Small intestine (tissue), 7 donors: ENCODE data around the gene CLCN2. TPM values are rescaled to one million over a fixed set of nuclear protein-coding genes. Genes with fewer than 3 reads are reported as not detected.

ENCODE experiments used
- DNase-seq, 2 donors: peaks; one replicate each; pipeline versions ENCODE4 v3.0.0 to v3.0.0-alpha.2; 2013
- FAIRE-seq: peaks from 2 replicates; lab custom pipeline; 2012; peaks lifted over from hg19 to GRCh38; lab: Jason Lieb, UNC
- H3K27ac ChIP-seq, 3 donors: one replicate each; pipeline ENCODE4 v1.5.1; 2013; ENCODE audit warnings: low read length in 2 of 3, mild to moderate bottlenecking in 2 of 3, control low read depth in 1 of 3, inconsistent platforms in 1 of 3, low read depth in 1 of 3, moderate library complexity in 1 of 3
- H3K27me3 ChIP-seq, 3 donors: one replicate each; pipeline ENCODE4 v1.6.1; 2013; ENCODE audit warnings: low read length in 3 of 3, inconsistent platforms in 1 of 3; ENCODE audit not compliant: control insufficient read depth in 3 of 3, insufficient read depth in 3 of 3
- H3K36me3 ChIP-seq, 3 donors: one replicate each; pipeline ENCODE4 v1.6.1; 2013; ENCODE audit warnings: low read length in 3 of 3, inconsistent platforms in 1 of 3, low read depth in 1 of 3, mild to moderate bottlenecking in 1 of 3, moderate library complexity in 1 of 3; ENCODE audit not compliant: control insufficient read depth in 3 of 3, insufficient read depth in 2 of 3
- H3K4me1 ChIP-seq, 3 donors: one replicate each; pipeline ENCODE4 v1.6.1; 2013; ENCODE audit warnings: low read length in 2 of 3, inconsistent platforms in 1 of 3, low read depth in 1 of 3, mild to moderate bottlenecking in 1 of 3, moderate library complexity in 1 of 3; ENCODE audit not compliant: control insufficient read depth in 3 of 3, insufficient read depth in 2 of 3
- H3K4me3 ChIP-seq, 3 donors: one replicate each; pipeline ENCODE4 v1.5.1; 2013; ENCODE audit warnings: low read length in 3 of 3, control low read depth in 1 of 3, inconsistent platforms in 1 of 3, low read depth in 1 of 3, mild to moderate bottlenecking in 1 of 3, moderate library complexity in 1 of 3
- H3K9me3 ChIP-seq, 2 donors: one replicate each; pipeline ENCODE4 v1.6.1; 2013; ENCODE audit warnings: low read depth in 1 of 2, low read length in 1 of 2; ENCODE audit not compliant: control insufficient read depth in 2 of 2, insufficient read depth in 1 of 2
- WGBS, 3 donors: extraction: QIAGEN DNeasy Blood & Tissue Kit; methylation state at CpG; one replicate each; pipeline ENCODE4 v1.1.7; 2013; 5-methylcytosine and 5-hydroxymethylcytosine counted together
- polyA plus RNA-seq, 4 donors: library from polyadenylated mRNA; stranded (reverse) in 3 of 4; unstranded in 1 of 4; fragments of 200-250 nt in 3 of 4; fragments of 120-200 nt in 1 of 4; gene quantifications; one replicate each; pipeline versions ENCODE4 v1.2.1 to v1.2.3, GENCODE V29; 2013
- donor health status: healthy with polysubstance abuse.
- donor health status: control.
- donor health status: control.
- donor health status: Bipolar disorder and iron deficiency.
- donor health status: healthy.

The CLCN2 gene
- polyA plus RNA-seq, 4 donors: 10.0 to 30.9 (median 15.3) TPM

DNA sequence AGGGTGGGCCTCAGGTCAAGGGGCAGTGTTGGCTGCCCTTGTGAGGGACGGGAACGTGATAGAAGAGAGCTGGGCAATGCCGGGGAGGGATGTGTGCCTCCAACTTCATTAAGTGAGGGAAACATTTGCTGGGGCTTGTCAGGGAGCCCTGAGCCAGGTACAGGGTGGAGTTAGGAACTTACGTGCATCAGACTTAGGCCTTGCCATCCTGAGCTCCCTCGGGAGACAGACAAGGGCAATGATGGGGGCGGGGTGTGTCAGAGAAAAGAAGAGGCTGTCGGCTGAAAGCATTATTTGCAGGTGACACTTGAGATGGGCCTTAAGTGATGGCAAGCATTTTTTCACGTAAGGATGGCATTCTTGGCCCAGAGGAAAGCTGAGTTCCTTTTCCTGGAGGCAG lies 22.4 kb downstream of the CLCN2 start:
- peak overlapping the region in 2 of 3 donors; percentile 9 to 67 for H3K27ac ChIP-seq
- no peaks in the 10 kb centered on the region for H3K9me3 ChIP-seq
- WGBS, 3 donors: 57 to 63% (median 58%) methylated on average over 8 of the region's 8 CpGs
- DNase-seq (no peak), FAIRE-seq (no peak)
- peak overlapping the region in 1 of 3 donors; percentile 24 for H3K4me3 ChIP-seq
- peaks cover 0 to 29% (median 0%) of the 10 kb centered on the region in 3 donors for H3K4me1 ChIP-seq
- H3K27me3 ChIP-seq: no peaks in the 10 kb centered on the region
- H3K36me3 ChIP-seq: peaks cover 0 to 53% (median 6%) of the 10 kb centered on the region in 3 donors

DNA sequence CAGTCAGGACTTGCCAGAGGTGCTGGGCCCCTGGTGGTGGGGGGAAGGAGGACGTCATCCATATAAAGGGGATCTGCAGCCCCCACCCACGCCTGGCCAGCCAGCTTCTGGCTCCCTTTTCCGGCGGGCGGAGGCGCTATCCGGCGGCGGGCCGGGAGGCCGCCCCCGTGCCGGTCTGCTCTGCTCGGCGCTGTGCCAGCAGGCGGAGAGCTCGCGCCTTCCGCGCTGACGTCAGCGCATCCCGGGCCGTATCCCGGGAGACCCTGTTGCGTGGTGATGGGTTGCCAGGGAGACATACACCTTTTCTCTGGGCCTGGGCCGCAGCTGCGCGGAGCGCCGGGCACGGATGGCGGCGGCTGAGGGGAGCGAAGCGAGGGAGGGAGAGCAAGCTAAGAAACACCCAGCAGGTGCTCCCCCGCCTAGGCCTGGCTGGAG lies 22.9 kb downstream of the CLCN2 start:
- H3K27ac ChIP-seq: peak overlapping the region in 2 of 3 donors; percentile 95 to 97
- H3K27me3 ChIP-seq: no peaks in the 10 kb centered on the region
- FAIRE-seq (no peak), DNase-seq (peak in 1 of 2 donors; percentile 86)
- H3K36me3 ChIP-seq: peaks cover 0 to 55% (median 9%) of the 10 kb centered on the region in 3 donors
- peak overlapping the region in 1 of 3 donors; percentile 24 for H3K4me3 ChIP-seq
- peaks cover 0 to 29% (median 0%) of the 10 kb centered on the region in 3 donors for H3K4me1 ChIP-seq
- 28 to 38% (median 34%) methylated on average over 31 to 37 of the region's 37 CpGs for WGBS, 3 donors
- no peaks in the 10 kb centered on the region for H3K9me3 ChIP-seq

DNA sequence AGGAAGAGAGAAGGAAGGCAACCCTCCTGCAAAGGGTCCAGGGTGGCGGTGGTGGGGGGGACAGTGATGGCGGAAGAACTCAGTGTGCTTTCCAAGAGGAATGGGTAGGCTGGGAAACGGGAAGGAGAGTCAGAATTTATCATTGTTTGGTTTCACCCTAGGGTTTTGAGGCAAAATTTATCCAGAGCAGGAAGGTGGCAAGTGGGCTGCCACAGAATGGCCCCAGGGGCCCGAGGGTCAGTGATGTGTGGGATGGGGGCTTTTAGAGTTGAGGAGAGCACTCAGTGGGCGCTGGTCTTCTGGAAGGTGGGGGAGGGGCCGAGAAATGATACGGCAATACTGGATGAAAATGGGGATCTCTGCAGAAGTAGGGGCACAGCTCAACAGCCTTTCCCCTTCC lies 23.4 kb downstream of the CLCN2 start:
- peaks cover 0 to 29% (median 0%) of the 10 kb centered on the region in 3 donors for H3K4me1 ChIP-seq
- peaks cover 0 to 54% (median 13%) of the 10 kb centered on the region in 3 donors for H3K36me3 ChIP-seq
- FAIRE-seq: no peak
- WGBS, 3 donors: 71 to 79% (median 77%) methylated on average over 7 of the region's 7 CpGs
- no peaks in the 10 kb centered on the region for H3K27me3 ChIP-seq
- H3K27ac ChIP-seq: peak overlapping the region in 2 of 3 donors; percentile 95 to 97
- H3K9me3 ChIP-seq: no peaks in the 10 kb centered on the region
- H3K4me3 ChIP-seq: peak overlapping the region in 1 of 3 donors; percentile 3
- no peak for DNase-seq

DNA sequence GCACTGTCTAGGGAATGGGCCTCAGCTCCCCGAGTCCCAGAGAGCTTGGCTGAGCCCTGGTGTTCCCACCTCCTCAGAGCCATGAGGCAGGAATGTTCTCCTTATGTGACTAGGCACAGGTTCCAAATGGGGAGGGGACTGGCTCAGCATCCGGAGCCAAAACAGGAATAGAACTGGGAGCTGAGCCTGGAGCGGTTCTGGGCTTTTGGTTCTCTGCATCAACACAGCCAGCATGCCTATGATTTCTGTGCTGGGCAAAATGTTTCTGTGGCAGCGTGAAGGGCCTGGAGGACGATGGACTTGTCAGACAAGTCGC lies 24.0 kb downstream of the CLCN2 start, which contains the start of gene FAM131A:
Gene FAM131A (plus strand): TSS at position 202 of the 316 bp plus-strand sequence. CDS start 31 bp downstream, at position 233.
- Histone ChIP-seq H3K4me3 (peak within 1 kb of the TSS; percentile 71 to 79 (median 73)), H3K27ac (peak within 1 kb of the TSS; percentile 86 to 97 (median 95)), H3K9me3 (no peaks in the 10 kb centered on the region), H3K27me3 (no peaks in the 10 kb centered on the region), H3K4me1 (peaks cover 0 to 29% (median 0%) of the 10 kb centered on the region in 3 donors), H3K36me3 (peaks cover 0 to 54% (median 18%) of the 10 kb centered on the region in 3 donors)
- 69 to 82% (median 78%) methylated on average over 6 of the region's 6 CpGs for WGBS, 3 donors
- FAIRE-seq (no peak), DNase-seq (no peak)

DNA sequence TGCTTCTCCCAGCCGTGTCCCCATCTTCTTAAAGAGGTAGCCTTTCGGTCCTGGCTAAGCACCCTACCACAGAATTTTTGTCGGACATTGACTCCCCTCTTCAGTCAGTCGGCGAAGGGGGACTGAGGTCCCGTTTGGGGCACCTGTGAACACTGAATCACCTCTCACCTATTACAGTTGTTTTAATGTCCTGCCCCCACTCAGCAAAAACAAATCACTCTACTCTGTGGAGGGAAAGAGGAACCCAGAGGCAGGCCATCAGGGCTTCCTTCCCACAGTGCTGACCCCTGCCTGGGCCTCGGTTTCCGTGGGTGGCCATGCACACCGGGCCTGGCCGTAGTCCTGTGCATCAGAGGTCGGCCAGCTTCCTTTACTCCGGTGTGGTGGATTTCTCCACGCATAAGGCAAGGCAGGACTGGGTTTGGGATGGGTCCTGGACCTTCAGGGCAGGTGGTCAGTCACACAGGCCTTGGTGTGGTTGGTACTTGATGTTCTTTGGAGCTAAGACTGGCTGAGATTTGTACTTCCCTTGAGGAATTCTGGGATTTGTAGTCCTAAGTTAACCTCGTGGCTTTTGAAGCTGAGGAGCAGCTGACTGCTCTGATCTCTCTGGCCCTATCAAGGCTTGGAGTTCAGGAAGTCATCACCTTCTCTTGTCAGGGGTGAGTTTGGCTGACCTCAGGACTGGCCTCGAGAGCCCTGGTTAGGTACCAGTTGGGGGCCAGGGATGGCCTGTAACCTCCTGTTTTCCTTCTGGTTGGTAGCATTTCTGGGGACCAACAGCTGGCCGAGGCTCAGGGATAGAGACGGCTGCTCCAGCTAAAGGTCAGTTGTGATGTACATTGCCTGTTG lies 24.6 kb downstream of the CLCN2 start:
- FAIRE-seq (no peak), DNase-seq (peak; percentile 61 to 73)
- Histone ChIP-seq H3K27me3 (no peaks in the 10 kb centered on the region), H3K9me3 (no peaks in the 10 kb centered on the region), H3K4me3 (peak overlapping the region; percentile 71 to 79 (median 73)), H3K36me3 (peaks cover 0 to 54% (median 23%) of the 10 kb centered on the region in 3 donors), H3K4me1 (peaks cover 0 to 29% (median 0%) of the 10 kb centered on the region in 3 donors), H3K27ac (peak overlapping the region; percentile 86 to 97 (median 95))
- WGBS, 3 donors: 23 to 27% (median 25%) methylated on average over 17 of the region's 17 CpGs

DNA sequence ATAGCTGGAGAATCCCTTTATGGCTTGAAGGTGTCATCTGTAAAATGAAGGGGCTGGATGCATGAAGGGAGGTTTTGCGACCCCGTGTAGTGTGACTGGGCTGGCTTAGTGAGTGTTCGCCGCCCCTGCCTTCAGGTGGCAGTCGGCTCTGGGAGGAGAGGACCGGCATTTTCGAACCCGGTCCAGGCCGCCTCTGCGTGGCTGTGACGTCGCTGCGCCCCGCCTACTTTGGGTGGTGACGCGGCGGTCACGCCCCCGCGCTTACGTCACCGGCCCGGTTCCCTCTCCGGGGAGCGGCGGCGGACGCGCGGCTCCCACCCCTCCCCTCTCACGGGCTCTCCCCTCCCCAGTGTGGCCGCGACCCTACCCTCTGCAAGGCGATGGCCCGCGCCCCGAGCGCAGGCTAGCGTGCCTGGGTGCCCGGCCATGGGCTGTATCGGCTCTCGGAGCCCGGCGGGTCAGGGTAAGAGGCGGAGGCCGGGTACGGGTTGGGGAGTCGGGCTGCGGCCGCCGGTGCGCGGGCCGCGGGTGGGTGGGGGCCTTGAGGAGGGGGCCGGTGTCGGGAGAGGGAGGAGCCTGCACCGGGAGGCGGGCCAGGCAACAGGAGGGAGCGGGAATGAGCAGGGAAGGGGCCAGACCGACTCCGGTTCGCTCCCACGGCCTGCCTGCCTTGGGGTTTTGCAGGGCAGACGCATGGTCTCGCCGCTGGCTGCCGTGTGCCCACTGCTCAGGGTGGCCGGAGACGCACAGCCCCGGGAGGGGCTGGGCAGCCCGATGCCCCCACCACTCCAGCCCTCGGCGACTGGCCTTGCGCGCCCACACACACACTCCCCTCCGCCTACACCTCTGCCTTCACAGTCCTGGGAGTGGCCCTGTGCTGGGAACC lies 25.5 kb downstream of the CLCN2 start:
- Histone ChIP-seq H3K27ac (peak overlapping the region; percentile 86 to 97 (median 95)), H3K27me3 (no peaks in the 10 kb centered on the region), H3K4me1 (peaks cover 0 to 29% (median 0%) of the 10 kb centered on the region in 3 donors), H3K9me3 (no peaks in the 10 kb centered on the region), H3K4me3 (peak overlapping the region; percentile 71 to 79 (median 73)), H3K36me3 (peaks cover 0 to 57% (median 31%) of the 10 kb centered on the region in 3 donors)
- WGBS, 3 donors: 0 to 1% (median 1%) methylated on average over 48 to 77 of the region's 77 CpGs
- DNase-seq (peak; percentile 77 to 94), FAIRE-seq (no peak)

DNA sequence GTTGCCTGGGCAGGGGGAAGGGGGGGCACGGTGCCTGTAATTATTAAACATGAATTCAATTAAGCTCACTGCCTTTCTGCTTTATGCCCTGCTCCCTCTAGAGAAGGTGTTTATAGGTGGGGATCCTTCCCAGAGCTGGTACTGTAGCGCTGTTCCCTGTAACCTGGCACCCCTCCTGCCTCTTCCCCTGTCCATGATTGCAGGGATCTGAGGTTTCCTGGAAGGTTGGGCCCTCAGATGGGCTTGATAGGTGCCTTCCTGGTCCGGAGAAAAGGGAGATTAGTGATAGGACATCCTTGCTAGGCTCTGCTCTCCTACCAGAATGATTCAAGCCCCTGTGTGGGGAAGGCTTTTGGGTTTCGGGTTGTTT lies 26.1 kb downstream of the CLCN2 start:
- Histone ChIP-seq H3K27me3 (no peaks in the 10 kb centered on the region), H3K27ac (peak overlapping the region; percentile 86 to 97 (median 95)), H3K36me3 (peaks cover 0 to 58% (median 32%) of the 10 kb centered on the region in 3 donors), H3K4me3 (peak overlapping the region in 1 of 3 donors; percentile 71), H3K4me1 (peaks cover 0 to 29% (median 0%) of the 10 kb centered on the region in 3 donors), H3K9me3 (no peaks in the 10 kb centered on the region)
- FAIRE-seq (no peak), DNase-seq (no peak)
- 45 to 56% (median 46%) methylated on average over 4 of the region's 4 CpGs for WGBS, 3 donors
